A549 (cell line): ENCODE data around the gene ATP5ME. TPM values are rescaled to one million over a fixed set of nuclear protein-coding genes. Genes with fewer than 3 reads are reported as not detected.

Experiments used
- ATAC-seq, 2 experiments: fragments of 200-7000 bp in 1 of 2; fragments of >200 bp in 1 of 2; cut with Nextera tagmentation in 1 of 2; cut with Tn5 transposase in 1 of 2; 3 replicates each; pipeline versions ENCODE4 v1.8.0 to v1.9.1; 2018 to 2020; ENCODE audit warnings: mild to moderate bottlenecking in 1 of 2, moderate library complexity in 1 of 2
- CTCF ChIA-PET: fragments of 300-600 bp; sonication (Branson Sonifier 250); formaldehyde crosslinking; extraction: SDS; loops from one replicate; lab custom pipeline; 2021; ENCODE audit warnings: antibody characterized with exemption, inconsistent platforms; lab: Yijun Ruan, JAX
- POLR2A ChIA-PET: fragments of 350-600 bp; formaldehyde crosslinking; extraction: SDS; loops from one replicate; lab custom pipeline; 2021; ENCODE audit warnings: antibody characterized with exemption, inconsistent platforms; lab: Yijun Ruan, JAX
- DNase-seq, 2 experiments: peaks; one replicate each; pipeline versions ENCODE4 v3.0.0 to v3.0.0-alpha.2; 2011 to 2016; ENCODE audit warnings: low read depth in 1 of 2, low spot score in 1 of 2
- FAIRE-seq: peaks from 2 replicates; lab custom pipeline; 2011; peaks lifted over from hg19 to GRCh38; lab: Jason Lieb, UNC
- H3K27ac ChIP-seq, 2 experiments: fragments of >200 bp; sonication (Bioruptor Twin); formaldehyde crosslinking; 3 replicates each; pipeline ENCODE4 v1.5.1; 2016 to 2017
- H3K4me1 ChIP-seq: fragments of >200 bp; sonication (Bioruptor Twin); formaldehyde crosslinking; 3 replicates; pipeline ENCODE4 v1.6.1; 2016
- H3K4me2 ChIP-seq: fragments of >200 bp; sonication (Bioruptor Twin); formaldehyde crosslinking; 3 replicates; pipeline ENCODE4 v1.6.1; 2016
- H3K4me3 ChIP-seq: fragments of >200 bp; sonication (Bioruptor Twin); formaldehyde crosslinking; 3 replicates; pipeline ENCODE4 v1.5.1; 2016
- H3K9me3 ChIP-seq: fragments of >200 bp; sonication (Bioruptor Twin); formaldehyde crosslinking; 3 replicates; pipeline ENCODE4 v1.6.1; 2016
- ATOH8 ChIP-seq: fragments of 250-450 bp; sonication (Bioruptor Pico); IDR thresholded peaks from 2 replicates; pipeline ENCODE4 v1.5.0; 2020; ENCODE audit warnings: low read depth, mild to moderate bottlenecking, moderate library complexity
- CBX2 ChIP-seq: fragments of 200-600 bp; sonication (generic); IDR thresholded peaks from 2 replicates; pipeline ENCODE4 v1.6.1; 2016; ENCODE audit warnings: low read depth, mild to moderate bottlenecking, borderline replicate concordance
- CEBPB ChIP-seq, 2 experiments: fragments of >200 bp in 1 of 2; sonication (Bioruptor Twin) in 1 of 2; formaldehyde crosslinking in 1 of 2; IDR thresholded peaks; 2 replicates each; pipeline ENCODE4 v1.6.1; 2012 to 2016
- CHD2 ChIP-seq: fragments of 150-350 bp; IDR thresholded peaks from 2 replicates; pipeline ENCODE4 v1.6.1; 2014; ENCODE audit warnings: low read length; ENCODE audit not compliant: partially characterized antibody
- EP300 ChIP-seq, 2 experiments: fragments of >200 bp; sonication (Bioruptor Twin); formaldehyde crosslinking; IDR thresholded peaks; 2 replicates in 1 of 2; 3 replicates in 1 of 2; pipeline ENCODE4 v1.6.1; 2016 to 2017
- GATA3 ChIP-seq: IDR thresholded peaks from 2 replicates; pipeline ENCODE4 v1.6.1; 2012; ENCODE audit warnings: borderline replicate concordance
- HDAC2 ChIP-seq: fragments of 200-600 bp; sonication (generic); IDR thresholded peaks from 2 replicates; pipeline ENCODE4 v1.6.1; 2016
- HOXA7 ChIP-seq: fragments of 250-450 bp; sonication (Bioruptor Pico); IDR thresholded peaks from 2 replicates; pipeline ENCODE4 v1.5.0; 2020; ENCODE audit warnings: mild to moderate bottlenecking, moderate library complexity
- JUN ChIP-seq, 2 experiments: fragments of >200 bp; sonication (Bioruptor Twin); formaldehyde crosslinking; IDR thresholded peaks; 2 replicates in 1 of 2; 3 replicates in 1 of 2; pipeline ENCODE4 v1.6.1; 2016 to 2017
- JUNB ChIP-seq: fragments of >200 bp; sonication (Bioruptor Twin); formaldehyde crosslinking; IDR thresholded peaks from 2 replicates; pipeline ENCODE4 v1.6.1; 2016
- KDM1A ChIP-seq: fragments of 200-600 bp; sonication (generic); IDR thresholded peaks from 2 replicates; pipeline ENCODE4 v1.6.1; 2016; ENCODE audit warnings: low read depth, mild to moderate bottlenecking
- KDM5A ChIP-seq: fragments of 200-600 bp; sonication (generic); IDR thresholded peaks from 2 replicates; pipeline ENCODE4 v1.6.1; 2016; ENCODE audit warnings: antibody characterized with exemption, mild to moderate bottlenecking
- NPAS2 ChIP-seq: fragments of 250-450 bp; sonication (Bioruptor Pico); IDR thresholded peaks from 2 replicates; pipeline ENCODE4 v1.8.0; 2022; ENCODE audit warnings: mild to moderate bottlenecking, moderate library complexity, borderline replicate concordance
- POLR2AphosphoS2 ChIP-seq: conservative IDR thresholded peaks from 2 replicates; pipeline ENCODE4 v1.6.1; 2012; ENCODE audit warnings: low read length, improper control_type of control experiment, inconsistent platforms
- RARB ChIP-seq: fragments of 250-450 bp; sonication (Bioruptor Pico); IDR thresholded peaks from 2 replicates; pipeline ENCODE4 v1.8.0; 2021; ENCODE audit warnings: mild to moderate bottlenecking, moderate library complexity
- RCOR1 ChIP-seq: fragments of 150-350 bp; IDR thresholded peaks from 2 replicates; pipeline ENCODE4 v1.6.1; 2014; ENCODE audit warnings: antibody characterized with exemption, low read length, low read depth
- SMC3 ChIP-seq: fragments of >200 bp; sonication (Bioruptor Twin); formaldehyde crosslinking; IDR thresholded peaks from 3 replicates; pipeline ENCODE4 v1.6.1; 2018; ENCODE audit warnings: inconsistent platforms
- SREBF2 ChIP-seq: fragments of 450-650 bp; IDR thresholded peaks from 2 replicates; pipeline ENCODE4 v1.6.1; 2014; ENCODE audit warnings: mild to moderate bottlenecking, moderate library complexity
- TP53 ChIP-seq: fragments of 250-450 bp; sonication (Bioruptor Pico); IDR thresholded peaks from 2 replicates; pipeline ENCODE4 v1.5.0; 2021; ENCODE audit warnings: mild to moderate bottlenecking, moderate library complexity
- ZC3H11A ChIP-seq: fragments of 450-650 bp; IDR thresholded peaks from 2 replicates; pipeline ENCODE4 v1.6.1; 2014; ENCODE audit warnings: antibody characterized with exemption, mild to moderate bottlenecking
- ZFP36 ChIP-seq: fragments of 450-650 bp; IDR thresholded peaks from 2 replicates; pipeline ENCODE4 v1.6.1; 2014; ENCODE audit warnings: borderline replicate concordance; ENCODE audit not compliant: partially characterized antibody
- ZNF302 ChIP-seq: fragments of 250-450 bp; sonication (Bioruptor Pico); IDR thresholded peaks from 2 replicates; pipeline ENCODE4 v1.9.0; 2021; ENCODE audit warnings: inconsistent platforms, mild to moderate bottlenecking, moderate library complexity
- ZSCAN20 ChIP-seq: fragments of 250-450 bp; sonication (Bioruptor Pico); IDR thresholded peaks from 2 replicates; pipeline ENCODE4 v1.8.0; 2022; ENCODE audit warnings: mild to moderate bottlenecking, moderate library complexity
- WGBS: methylation state at CpG from one replicate; pipeline ENCODE4 v1.1.6; 2017; ENCODE audit errors: missing lambda C conversion rate; 5-methylcytosine and 5-hydroxymethylcytosine counted together
- polyA plus RNA-seq, 4 experiments: library from polyadenylated mRNA; depleted of rRNA in 3 of 4; stranded (reverse); fragments of >200 nt; fragmentation: RNase III in 1 of 4; extraction: RNeasy Plus Mini Kit Qiagen cat#74134 plus additional on column Dnase treatment in 1 of 4; gene quantifications; 2 replicates in 3 of 4; 3 replicates in 1 of 4; pipeline ENCODE4 v1.2.3, GENCODE V29; 2011 to 2017

ATP5ME gene
- polyA plus RNA-seq, 2 of the 4 experiments (the other 2 are of a cell fraction), result 198 to 659 TPM

GRCh38 chr4:628311-628741 is 45.8 kb downstream of the ATP5ME start:
- DNase-seq, result no peak
- Histone ChIP-seq H3K9me3 (no peaks in the 10 kb centered on the region), H3K27ac (no peak overlapping the region), H3K4me3 (no peak overlapping the region), H3K4me1 (no peaks in the 10 kb centered on the region), H3K4me2 (no peak overlapping the region)
- no peak for ATAC-seq
- FAIRE-seq, result no peak
- TF ChIP-seq RARB (CRISPR knock-in tag) (no peak), ZFP36 (no peak), CHD2 (no peak), ZSCAN20 (no peak), POLR2AphosphoS2 (no peak), JUNB (no peak), KDM1A (no peak), JUN (IDR thresholded peaks at IDR 0.05) (no peak), ATOH8 (CRISPR knock-in tag) (no peak), NPAS2 (no peak), KDM5A (no peak), SREBF2 (no peak), HOXA7 (no peak), TP53 (CRISPR knock-in tag) (no peak), GATA3 (no peak), HDAC2 (no peak)
- 78% methylated on average over 13 of the region's 17 CpGs for WGBS
- CTCF ChIA-PET, result interaction anchor here (1.1 kb wide), 1 partner anchor 46 kb away, joined by 3 read pairs; the partner anchor contains the start of gene ATP5ME
- POLR2A ChIA-PET, result no interaction called here

GRCh38 chr4:627347-628125 is 46.5 kb downstream of the ATP5ME start:
- no peaks in the 10 kb centered on the region for H3K9me3 ChIP-seq
- no peak for FAIRE-seq
- no peaks in the 10 kb centered on the region for H3K4me1 ChIP-seq
- CTCF ChIA-PET, result no interaction called here
- no peak overlapping the region for H3K4me3 ChIP-seq
- WGBS, result 42% methylated on average over 4 of the region's 15 CpGs
- no peak overlapping the region for H3K4me2 ChIP-seq
- H3K27ac ChIP-seq, result no peak overlapping the region
- no peak for ATAC-seq
- no peak for DNase-seq
- no peak for TF ChIP-seq ATOH8 (CRISPR knock-in tag)
- no peak for TF ChIP-seq ZC3H11A
- TF ChIP-seq TP53 (CRISPR knock-in tag), result no peak
- no peak for TF ChIP-seq ZNF302
- no peak for TF ChIP-seq RCOR1
- no peak for TF ChIP-seq CEBPB (IDR thresholded peaks at IDR 0.05)
- TF ChIP-seq EP300 (IDR thresholded peaks at IDR 0.05), result no peak
- no peak for TF ChIP-seq CBX2
- no peak for TF ChIP-seq SMC3
- POLR2A ChIA-PET, result no interaction called here
